Measurements from ENCODE around the gene TOMM40L. TPM values are rescaled to one million over a fixed set of nuclear protein-coding genes. Genes with fewer than 3 reads are reported as not detected.
"Not testable (repeated sequence)": the region's sequence is repeated elsewhere in the genome, so short reads cannot be mapped to it uniquely, and the experiment has no call there.

Gene TOMM40L
- total RNA-seq, 1 donor from 2014 or later = 9.4 TPM

DNA sequence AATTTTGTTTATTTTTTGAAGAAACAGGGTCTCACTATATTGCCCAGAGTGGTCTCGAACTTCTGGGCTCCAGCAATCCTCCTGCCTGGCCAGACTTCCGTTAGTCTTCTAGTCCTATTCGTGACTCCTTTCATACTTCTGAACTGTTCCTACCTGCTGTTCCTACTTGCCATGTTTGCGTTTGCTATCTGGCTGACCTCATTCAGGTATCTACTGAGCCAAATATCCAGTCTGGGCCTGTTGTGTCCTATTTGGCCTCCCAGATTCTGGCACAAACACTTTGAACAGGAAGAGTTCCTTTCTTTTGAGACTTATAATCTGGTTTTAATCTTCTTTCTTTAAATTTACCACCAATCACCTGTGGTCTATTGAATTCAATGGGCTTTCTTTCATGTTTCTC, 19.0 kb downstream of the TOMM40L start:
- Mint-ChIP-seq H3K27me3 (ENCODE audit: low read depth) (peaks cover 3% of the 10 kb centered on the region), H3K9me3 (ENCODE audit: low read depth) (peaks cover 3% of the 10 kb centered on the region), H3K4me3 (ENCODE audit: unreplicated experiment) (no peak overlapping the region), H3K27ac (ENCODE audit: unreplicated experiment) (no peak overlapping the region), H3K36me3 (ENCODE audit: low read depth) (peaks cover 1% of the 10 kb centered on the region), H3K4me1 (ENCODE audit: low read depth) (no peaks in the 10 kb centered on the region)
- TF ChIP-seq, protein P1, sequence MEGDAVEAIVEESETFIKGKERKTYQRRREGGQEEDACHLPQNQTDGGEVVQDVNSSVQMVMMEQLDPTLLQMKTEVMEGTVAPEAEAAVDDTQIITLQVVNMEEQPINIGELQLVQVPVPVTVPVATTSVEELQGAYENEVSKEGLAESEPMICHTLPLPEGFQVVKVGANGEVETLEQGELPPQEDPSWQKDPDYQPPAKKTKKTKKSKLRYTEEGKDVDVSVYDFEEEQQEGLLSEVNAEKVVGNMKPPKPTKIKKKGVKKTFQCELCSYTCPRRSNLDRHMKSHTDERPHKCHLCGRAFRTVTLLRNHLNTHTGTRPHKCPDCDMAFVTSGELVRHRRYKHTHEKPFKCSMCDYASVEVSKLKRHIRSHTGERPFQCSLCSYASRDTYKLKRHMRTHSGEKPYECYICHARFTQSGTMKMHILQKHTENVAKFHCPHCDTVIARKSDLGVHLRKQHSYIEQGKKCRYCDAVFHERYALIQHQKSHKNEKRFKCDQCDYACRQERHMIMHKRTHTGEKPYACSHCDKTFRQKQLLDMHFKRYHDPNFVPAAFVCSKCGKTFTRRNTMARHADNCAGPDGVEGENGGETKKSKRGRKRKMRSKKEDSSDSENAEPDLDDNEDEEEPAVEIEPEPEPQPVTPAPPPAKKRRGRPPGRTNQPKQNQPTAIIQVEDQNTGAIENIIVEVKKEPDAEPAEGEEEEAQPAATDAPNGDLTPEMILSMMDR (IDR thresholded peaks at IDR 0.05) = no peak
- no peak for DNase-seq (ENCODE audit: low spot score)

- DNase-seq (ENCODE audit: low spot score); H3K27ac Mint-ChIP-seq (ENCODE audit: unreplicated experiment): not testable (repeated sequence)
Observed at GRCh38 chr1:161250100-161250499, 24.2 kb downstream of the TOMM40L start.

GRCh38 chr1:161250829-161251228, 25.0 kb downstream of the TOMM40L start:
- no peaks in the 10 kb centered on the region for H3K4me1 Mint-ChIP-seq (ENCODE audit: low read depth)
- H3K36me3 Mint-ChIP-seq (ENCODE audit: low read depth) = peaks cover 4% of the 10 kb centered on the region
- peaks cover 10% of the 10 kb centered on the region for H3K9me3 Mint-ChIP-seq (ENCODE audit: low read depth)
- peaks cover 10% of the 10 kb centered on the region for H3K27me3 Mint-ChIP-seq (ENCODE audit: low read depth)
- no peak overlapping the region for H3K4me3 Mint-ChIP-seq (ENCODE audit: unreplicated experiment)
- H3K27ac Mint-ChIP-seq (ENCODE audit: unreplicated experiment) = no peak overlapping the region
- no peak for DNase-seq (ENCODE audit: low spot score)
- TF ChIP-seq, protein P1 (IDR thresholded peaks at IDR 0.05) = no peak

More at GRCh38 chr1:161250100-161250499, 24.2 kb downstream of the TOMM40L start:
- not testable (repeated sequence) for H3K36me3 Mint-ChIP-seq (ENCODE audit: low read depth); H3K4me3 Mint-ChIP-seq (ENCODE audit: unreplicated experiment); H3K9me3 Mint-ChIP-seq (ENCODE audit: low read depth); H3K4me1 Mint-ChIP-seq (ENCODE audit: low read depth); H3K27me3 Mint-ChIP-seq (ENCODE audit: low read depth)

DNA sequence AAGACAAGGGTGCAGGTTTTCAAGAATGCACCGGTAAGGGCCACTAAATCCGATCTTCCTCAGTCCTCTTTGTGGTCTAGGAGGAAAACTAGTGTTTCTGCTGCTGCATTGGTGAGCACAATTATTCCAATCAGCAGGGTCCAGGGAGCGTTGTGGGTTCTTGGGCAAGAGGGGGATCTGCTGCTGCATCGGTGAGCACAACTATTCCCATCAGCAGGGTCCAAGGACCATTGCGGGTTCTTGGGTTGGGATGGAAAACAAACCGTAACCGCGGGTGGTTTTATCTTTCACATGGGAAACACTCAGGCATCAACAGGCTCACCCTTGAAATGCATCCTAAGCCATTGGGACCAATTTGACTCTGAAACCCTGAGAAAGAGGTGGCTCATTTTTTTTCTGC, 25.7 kb downstream of the TOMM40L start:
- Mint-ChIP-seq H3K4me1 (ENCODE audit: low read depth) (no peaks in the 10 kb centered on the region), H3K27ac (ENCODE audit: unreplicated experiment) (no peak overlapping the region), H3K9me3 (ENCODE audit: low read depth) (peaks cover 13% of the 10 kb centered on the region), H3K4me3 (ENCODE audit: unreplicated experiment) (no peak overlapping the region), H3K27me3 (ENCODE audit: low read depth) (peaks cover 10% of the 10 kb centered on the region), H3K36me3 (ENCODE audit: low read depth) (peaks cover 4% of the 10 kb centered on the region)
- DNase-seq (ENCODE audit: low spot score) = no peak
- TF ChIP-seq, protein P1 (IDR thresholded peaks at IDR 0.05) = no peak

DNA sequence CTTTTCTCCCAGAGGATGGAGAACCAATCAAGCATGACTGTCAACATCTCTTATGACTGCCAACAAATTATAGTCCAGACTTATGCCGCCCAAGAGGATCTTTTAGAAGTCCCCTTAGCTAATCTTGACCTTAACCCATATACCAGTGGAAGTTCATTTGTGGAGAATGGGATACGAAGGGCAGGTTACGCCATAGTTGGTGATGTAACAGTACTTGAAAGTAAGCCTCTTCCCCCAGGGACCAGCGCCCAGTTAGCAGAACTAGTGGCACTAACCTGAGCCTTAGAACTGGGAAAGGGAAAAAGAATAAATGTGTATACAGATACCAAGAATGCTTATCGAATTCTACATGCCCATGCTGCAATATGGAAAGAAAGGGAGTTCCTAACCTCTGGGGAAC, 29.4 kb downstream of the TOMM40L start:
- DNase-seq (ENCODE audit: low spot score) = not testable (repeated sequence)

GRCh38 chr1:161255955-161256520, 30.2 kb downstream of the TOMM40L start:
- peaks cover 20% of the 10 kb centered on the region for H3K4me1 Mint-ChIP-seq (ENCODE audit: low read depth)
- not testable (repeated sequence) for DNase-seq (ENCODE audit: low spot score); H3K4me3 Mint-ChIP-seq (ENCODE audit: unreplicated experiment); H3K27ac Mint-ChIP-seq (ENCODE audit: unreplicated experiment)
- H3K36me3 Mint-ChIP-seq (ENCODE audit: low read depth) = peaks cover 16% of the 10 kb centered on the region
- H3K27me3 Mint-ChIP-seq (ENCODE audit: low read depth) = peaks cover 37% of the 10 kb centered on the region
- H3K9me3 Mint-ChIP-seq (ENCODE audit: low read depth) = peaks cover 25% of the 10 kb centered on the region

More for the DNA sequence above, 29.4 kb downstream of the TOMM40L start:
- peaks cover 16% of the 10 kb centered on the region for H3K4me1 Mint-ChIP-seq (ENCODE audit: low read depth)
- H3K36me3 Mint-ChIP-seq (ENCODE audit: low read depth) = peaks cover 16% of the 10 kb centered on the region
- H3K9me3 Mint-ChIP-seq (ENCODE audit: low read depth) = peaks cover 25% of the 10 kb centered on the region
- peaks cover 31% of the 10 kb centered on the region for H3K27me3 Mint-ChIP-seq (ENCODE audit: low read depth)
- not testable (repeated sequence) for H3K4me3 Mint-ChIP-seq (ENCODE audit: unreplicated experiment); H3K27ac Mint-ChIP-seq (ENCODE audit: unreplicated experiment)

- Mint-ChIP-seq H3K9me3 (ENCODE audit: low read depth) (peaks cover 25% of the 10 kb centered on the region), H3K4me1 (ENCODE audit: low read depth) (peaks cover 29% of the 10 kb centered on the region), H3K36me3 (ENCODE audit: low read depth) (peaks cover 16% of the 10 kb centered on the region), H3K27me3 (ENCODE audit: low read depth) (peaks cover 41% of the 10 kb centered on the region)
- H3K4me3 Mint-ChIP-seq (ENCODE audit: unreplicated experiment); DNase-seq (ENCODE audit: low spot score); H3K27ac Mint-ChIP-seq (ENCODE audit: unreplicated experiment): not testable (repeated sequence)
Observed at GRCh38 chr1:161257109-161257508, 31.2 kb downstream of the TOMM40L start.

Data from chondrocyte (in vitro differentiated cells).